LoVo (cell line): ENCODE results near the gene PARPBP.
"Not testable (repeated sequence)": the region's sequence is repeated elsewhere in the genome, so short reads cannot be mapped to it uniquely, and the experiment has no call there.

Experiments
- DNase-seq: peaks from one replicate; pipeline ENCODE4 v3.0.0-alpha.2; 2016; ENCODE audit warnings: low spot score

PARPBP gene, protein sequence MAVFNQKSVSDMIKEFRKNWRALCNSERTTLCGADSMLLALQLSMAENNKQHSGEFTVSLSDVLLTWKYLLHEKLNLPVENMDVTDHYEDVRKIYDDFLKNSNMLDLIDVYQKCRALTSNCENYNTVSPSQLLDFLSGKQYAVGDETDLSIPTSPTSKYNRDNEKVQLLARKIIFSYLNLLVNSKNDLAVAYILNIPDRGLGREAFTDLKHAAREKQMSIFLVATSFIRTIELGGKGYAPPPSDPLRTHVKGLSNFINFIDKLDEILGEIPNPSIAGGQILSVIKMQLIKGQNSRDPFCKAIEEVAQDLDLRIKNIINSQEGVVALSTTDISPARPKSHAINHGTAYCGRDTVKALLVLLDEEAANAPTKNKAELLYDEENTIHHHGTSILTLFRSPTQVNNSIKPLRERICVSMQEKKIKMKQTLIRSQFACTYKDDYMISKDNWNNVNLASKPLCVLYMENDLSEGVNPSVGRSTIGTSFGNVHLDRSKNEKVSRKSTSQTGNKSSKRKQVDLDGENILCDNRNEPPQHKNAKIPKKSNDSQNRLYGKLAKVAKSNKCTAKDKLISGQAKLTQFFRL

DNA sequence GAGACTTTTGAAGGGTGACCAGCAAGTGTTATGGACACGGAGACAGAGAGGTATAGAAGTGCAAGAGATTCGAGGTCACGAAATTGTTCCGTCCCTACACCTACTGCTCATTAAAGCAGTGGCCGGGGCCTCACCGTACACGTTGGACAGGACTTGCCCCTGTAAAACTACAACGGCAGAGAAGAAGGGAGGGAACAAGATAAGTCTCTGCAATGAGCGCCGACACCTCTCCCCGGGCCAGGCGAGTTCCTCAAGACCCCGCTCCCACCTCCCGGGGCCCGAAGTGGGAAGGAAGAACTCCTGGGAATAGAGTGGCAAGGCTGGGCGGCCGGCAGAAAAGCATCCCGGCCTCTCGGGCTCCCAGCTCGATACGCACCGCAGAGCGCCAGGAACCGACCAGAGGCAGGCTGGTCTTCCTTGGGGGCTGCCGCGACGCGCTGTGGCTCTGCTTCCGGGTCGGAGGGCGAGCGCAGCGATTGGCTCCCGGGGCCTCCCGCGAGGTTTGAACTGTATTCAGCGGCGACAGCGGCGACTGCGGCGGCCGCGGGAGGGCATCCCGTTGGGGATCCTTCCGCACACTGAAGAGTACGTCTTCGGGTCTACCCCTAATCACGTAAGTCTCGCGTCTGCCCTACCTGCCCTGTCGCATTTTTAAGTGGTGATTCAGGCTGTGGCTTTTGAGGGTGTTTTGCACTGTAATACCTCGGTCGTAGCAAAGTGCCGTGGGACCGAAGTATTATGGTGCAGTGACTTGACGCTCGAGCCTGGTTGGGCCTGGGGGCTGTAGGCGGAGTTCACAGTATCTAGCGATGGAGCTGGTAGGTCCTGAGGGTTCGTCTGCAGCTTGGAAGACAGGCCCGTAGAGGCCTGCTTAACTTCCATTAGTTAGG, at the start of gene PARPBP, which contains the start of gene NUP37:
Gene PARPBP, plus strand, starts transcription at position 510 of the 890 bp plus-strand sequence. CDS start 3,706 bp downstream, outside the sequence.
Gene NUP37, minus strand, starts transcription at position 441 of the 890 bp plus-strand sequence. CDS start 1,596 bp downstream, outside the sequence.
- peak; percentile 97 for DNase-seq

DNA sequence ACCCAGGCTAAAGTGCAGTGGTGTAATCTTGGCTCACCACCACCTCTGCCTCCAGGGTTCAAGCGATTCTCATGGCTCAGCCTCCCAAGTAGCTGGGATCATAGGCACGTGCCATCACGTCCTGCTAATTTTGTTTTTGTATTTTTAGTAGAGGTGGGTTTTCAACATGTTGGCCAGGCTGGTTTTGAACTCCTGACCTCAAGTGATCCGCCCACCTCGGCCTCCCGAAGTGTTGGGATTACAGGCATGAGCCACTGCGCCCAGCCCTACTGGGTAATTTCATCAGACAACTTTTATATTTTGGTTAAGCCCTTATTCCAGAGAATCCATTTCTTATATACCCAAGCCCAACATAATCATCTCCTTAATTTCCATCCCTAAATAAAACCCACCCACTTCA, 47.9 kb upstream of the PARPBP start:
- DNase-seq: not testable (repeated sequence)

DNA sequence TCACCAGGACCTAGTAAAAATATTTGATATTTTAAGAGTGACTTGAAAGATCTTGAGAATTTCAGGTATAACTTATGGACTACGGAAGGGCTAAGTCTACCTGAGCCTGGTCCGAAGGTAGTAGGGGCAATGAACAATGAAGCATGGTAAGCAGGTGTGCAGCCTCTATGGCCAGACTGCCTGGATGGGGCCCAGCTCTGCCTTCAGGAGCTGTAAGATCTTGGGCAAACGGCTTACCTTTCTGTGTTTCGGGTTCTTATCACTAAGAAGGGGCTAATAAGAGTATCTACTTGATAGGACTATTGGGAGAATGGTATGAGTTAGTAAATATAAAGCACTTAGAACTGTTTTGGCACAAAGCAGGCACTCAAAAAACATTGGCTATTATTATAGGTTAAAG, 39.1 kb upstream of the PARPBP start:
- DNase-seq: no peak

DNA sequence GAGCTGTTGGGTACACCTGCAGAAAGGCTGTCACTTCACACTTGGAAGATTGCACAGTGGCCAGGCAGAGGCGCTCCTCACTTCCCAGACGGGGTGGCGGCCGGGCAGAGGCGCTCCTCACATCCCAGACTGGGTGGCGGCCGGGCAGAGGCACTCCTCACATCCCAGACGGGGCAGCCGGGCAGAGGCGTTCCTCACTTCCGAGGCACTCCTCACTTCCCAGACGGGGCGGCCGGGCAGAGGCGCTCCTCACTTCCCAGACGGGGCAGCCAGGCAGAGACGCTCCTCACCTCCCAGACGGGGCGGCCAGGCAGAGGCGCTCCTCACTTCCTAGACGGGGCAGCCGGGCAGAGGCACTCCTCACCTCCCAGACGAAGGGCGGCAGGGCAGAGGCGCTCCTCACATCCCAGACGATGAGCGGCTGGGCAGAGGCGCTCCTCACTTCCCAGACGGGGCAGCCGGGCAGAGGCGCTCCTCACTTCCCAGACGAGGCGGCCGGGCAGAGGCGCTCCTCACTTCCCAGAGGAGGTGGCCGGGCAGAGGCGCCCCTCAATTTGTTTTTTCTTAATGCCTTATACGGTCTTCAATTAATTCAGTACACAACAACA, 30.7 kb upstream of the PARPBP start:
- DNase-seq: not testable (repeated sequence)

DNA sequence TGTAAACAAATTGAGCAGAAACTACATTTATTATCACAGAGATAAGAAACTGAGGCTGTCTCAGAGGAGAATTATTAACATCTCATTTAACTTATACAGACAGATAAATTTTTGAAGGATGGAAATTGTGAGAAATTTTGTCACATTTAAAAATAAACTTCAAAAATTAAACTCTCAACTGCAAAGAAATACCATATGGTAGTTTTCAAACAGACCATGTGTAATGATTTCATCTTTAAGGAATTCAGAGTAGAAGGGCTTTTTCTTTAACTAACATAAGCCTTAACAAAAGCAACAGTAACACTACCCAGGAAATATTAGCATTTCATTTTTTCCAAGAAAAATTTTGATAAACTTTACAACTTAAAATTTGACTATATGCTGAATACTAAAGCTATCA, 26.7 kb upstream of the PARPBP start:
- DNase-seq: no peak

DNA sequence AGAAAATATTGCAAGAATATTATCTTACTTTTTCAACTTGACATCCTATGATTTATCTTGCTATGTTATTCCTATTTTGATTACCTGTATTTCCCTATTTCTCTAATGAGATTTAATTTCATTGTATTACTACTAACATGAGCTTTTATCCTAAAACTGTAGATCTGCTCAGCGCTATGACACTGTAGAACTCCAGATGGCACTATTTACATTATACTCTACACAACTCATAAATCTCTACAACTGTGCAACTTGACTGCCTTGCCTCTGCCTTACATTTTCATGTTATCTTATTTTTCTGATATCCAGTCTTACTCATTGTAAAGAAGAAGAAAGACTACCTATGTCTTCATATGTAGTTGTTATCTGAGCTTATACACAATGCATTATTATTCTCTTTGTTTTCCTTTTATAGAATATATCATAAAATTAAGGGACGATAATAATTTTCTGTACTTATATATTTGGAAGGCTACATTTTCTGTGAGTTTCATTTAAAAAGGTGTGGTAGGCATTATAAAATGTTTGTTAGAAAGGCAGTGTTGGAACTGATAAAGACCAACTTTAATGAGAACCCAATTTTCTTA, 24.2 kb upstream of the PARPBP start:
- DNase-seq: peak; percentile 27

DNA sequence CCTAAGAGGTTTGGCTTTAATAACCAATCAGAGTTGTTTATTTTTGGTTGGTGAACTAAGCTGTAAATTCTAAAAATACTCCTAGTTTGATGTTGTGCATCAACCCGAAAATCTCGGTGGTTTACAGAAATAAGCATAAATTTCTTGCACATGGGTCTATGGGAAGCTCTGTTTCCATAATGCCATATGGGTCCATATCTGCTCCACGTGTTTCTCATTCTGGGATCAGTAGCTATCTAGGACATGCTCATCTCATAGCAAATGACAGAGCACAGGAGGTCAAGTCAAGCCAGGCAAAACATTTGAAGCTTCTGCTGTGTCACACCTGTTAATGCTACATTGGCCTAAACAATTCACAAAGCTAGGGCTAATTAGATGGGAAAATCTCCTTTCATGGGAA, 23.1 kb upstream of the PARPBP start:
- DNase-seq: no peak

DNA sequence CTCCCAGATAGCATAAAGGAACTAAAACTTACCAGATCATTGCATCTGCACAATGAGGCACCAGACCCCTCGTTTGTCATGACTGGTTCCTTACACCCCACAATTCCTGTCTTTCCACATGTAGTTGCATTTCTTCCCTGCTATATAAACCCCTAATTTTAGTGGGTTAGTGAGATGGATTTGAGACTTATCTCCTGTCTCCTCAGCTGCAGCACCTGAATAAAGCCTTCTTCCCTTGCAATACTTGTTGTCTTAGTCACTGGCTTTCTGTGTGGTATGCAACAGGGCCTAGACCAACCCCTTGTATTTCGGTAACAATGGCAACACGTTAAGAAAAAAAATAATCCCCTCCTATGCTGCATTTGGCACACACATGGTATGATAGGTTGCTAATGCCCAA, 13.1 kb upstream of the PARPBP start:
- DNase-seq: no peak

DNA sequence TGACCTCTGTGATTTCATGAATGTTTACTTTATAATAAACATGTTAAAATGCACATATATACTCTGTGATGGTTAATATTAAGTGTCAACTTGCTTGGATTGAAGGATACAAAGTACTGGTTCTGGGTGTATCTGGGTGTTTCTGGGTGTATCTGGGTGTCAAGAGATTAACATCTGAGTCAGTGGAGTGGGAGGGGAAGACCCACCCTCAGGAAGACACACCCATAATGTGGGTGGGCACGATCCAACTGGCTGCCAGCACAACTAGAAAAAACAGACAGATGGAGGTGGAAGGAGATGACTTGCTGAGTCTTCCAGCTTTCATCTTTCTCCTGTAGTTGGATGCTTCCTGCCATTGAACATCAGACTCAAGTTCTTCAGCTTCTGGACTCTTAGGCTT, 12.0 kb upstream of the PARPBP start:
- no peak for DNase-seq

DNA sequence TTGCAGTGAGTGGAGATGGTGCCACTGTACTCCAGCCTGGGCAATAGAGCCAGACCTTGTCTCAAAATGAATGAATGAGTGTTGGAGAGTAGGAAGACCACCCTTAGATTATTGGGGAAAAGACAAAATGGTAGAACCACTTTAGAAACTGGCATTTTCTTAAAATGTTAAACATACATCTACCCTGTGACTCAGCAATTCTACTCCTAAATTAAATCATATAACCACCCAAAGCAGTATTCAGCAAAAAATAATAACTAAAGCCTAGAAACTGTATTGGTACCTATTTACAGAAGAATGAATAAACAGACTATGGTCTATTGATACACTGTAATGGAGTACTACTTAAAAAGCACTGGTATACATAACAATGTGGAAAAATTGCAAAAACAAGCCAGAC, 9.2 kb upstream of the PARPBP start:
- no peak for DNase-seq

DNA sequence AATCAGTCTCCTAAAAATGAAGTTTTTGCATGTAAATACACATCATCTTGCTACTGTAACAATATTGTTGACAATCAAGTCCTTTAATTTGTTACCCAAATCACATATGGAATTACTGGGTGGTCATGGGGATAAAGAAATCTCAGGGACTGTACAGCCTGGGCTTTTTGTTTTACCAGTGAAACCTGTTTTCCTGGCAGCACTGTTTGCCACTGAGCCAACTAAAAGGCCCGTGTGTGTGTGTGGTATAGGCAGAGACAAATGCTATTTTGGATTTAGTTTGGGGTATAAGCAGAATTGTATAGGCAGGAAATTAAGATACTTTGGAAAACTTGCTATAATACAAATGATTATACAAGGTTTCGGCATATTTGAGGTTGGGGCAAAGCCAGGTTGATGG, 5.8 kb upstream of the PARPBP start:
- no peak for DNase-seq

DNA sequence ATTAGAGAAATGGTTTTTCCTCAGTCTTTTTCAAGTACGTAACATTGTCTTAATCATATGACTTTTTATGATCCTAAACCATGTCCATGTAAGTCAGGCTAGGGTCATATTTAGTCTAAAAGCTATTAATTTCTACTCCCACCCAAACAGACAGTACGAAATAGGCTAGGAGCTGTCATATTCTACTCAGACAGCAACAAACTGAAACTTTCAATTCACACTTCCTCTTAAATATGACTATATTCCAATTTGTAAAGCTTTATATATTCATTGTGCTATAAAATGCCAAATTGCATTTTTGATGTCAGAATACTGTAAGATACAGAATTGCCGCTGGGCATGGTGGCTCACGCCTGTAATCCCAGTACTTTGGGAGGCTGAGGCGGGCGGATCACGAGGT, 3.6 kb upstream of the PARPBP start:
- no peak for DNase-seq

DNA sequence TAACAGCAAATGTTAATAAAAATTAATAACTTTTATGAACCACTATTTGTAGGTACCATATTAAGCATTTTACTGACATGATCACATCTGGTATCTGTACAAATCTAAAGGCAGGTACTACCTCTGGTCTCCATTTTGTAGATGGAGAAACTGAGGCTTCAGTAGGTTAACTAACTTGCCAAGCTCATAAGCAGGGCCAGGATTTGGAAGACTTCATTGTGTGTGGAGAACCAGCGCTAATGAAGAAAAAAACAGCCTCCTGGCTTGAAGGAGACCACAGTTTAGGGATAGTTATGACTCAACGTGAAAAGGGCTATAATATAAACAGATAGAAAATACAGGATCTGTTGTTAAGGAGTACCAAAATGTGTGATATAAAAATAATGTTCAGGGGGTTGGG, 1.1 kb upstream of the PARPBP start:
- no peak for DNase-seq

DNA sequence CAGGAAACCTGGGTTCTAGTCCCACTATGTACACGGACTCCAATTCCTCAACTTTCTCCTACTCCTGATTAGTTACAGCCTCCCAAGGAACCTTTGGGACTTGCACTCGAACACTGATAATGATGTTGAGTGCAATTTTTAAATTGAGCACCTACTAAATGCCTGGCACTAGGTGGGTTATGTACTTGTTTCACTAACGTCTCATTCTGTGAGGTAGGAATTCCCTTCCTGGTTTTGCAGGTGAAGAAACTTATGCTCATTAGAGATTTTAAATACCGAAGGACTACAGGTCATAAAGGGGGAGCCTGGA, 536 bp downstream of the PARPBP start:
- DNase-seq: peak; percentile 35

DNA sequence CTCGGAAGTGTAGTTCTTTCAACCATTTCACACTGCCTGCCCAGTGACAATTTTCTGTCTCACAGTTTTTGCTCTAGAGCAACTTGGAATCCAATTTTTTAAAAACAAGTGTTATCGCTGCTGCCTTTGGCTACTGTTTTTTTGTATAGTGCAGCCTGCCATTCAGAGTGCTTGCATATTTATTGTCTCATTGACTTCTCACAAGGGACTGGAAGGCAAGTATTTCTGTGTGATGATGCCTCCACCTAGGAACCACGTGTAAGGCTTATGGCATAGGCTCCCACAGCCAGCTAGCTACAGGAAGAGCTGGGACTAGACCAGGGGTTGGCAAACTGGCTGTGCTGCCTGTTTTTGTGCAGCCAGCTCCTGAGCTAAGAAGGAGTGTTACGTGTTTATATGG, 903 bp downstream of the PARPBP start:
- DNase-seq: peak; percentile 59

DNA sequence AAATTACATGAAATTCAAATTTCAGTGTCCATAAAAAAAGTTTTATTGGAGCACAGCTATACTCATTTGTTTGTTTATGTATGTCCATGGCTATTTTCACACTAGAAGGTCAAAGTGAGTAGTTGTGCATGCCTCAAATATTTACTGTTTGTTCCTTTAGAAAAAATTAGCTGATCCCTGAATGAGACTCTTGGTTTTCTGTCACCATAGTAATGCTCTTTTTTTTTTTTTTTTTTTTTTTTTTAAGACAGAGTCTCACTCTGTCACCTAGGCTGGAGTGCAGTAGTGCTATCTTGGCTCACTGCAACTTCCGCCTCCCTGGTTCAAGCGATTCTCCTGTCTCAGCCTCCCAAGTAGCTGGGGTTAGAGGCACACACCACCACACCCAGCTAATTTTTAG, 1.3 kb downstream of the PARPBP start:
- DNase-seq: not testable (repeated sequence)

DNA sequence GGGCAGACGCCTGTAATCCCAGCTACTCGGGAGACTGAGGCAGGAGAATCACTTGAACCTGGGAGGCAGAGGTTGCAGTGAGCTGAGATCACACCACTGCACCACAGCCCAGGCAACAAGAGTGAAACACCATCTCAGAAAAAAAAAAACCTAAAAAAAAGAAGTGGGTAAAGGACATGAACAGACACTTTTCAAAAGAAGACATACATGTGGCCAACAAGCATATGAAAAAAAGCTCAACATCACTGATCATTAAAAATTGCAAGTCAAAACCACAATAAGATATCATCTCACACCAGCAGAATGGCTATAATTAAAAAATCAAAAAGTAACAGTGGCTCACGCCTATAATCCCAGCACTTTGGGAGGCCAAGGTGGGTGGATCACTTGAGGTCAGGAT, 10.7 kb downstream of the PARPBP start:
- DNase-seq: not testable (repeated sequence)

DNA sequence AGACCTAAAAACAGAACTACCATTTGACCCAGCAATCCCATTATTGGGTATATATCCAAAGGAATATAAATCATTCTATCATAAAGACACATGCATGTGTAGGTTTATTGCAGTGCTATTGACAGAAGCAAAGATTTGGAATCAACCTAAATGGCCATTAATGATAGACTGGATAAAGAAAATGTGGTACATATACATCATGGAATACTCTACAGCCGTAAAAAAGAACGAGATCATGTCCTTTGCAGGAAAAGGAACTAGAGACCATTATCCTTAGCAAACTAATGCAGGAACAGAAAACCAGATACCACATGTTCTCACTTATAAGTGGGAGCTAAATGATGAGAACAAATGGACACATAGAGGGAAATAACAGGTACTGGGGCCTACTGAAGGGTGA, 11.5 kb downstream of the PARPBP start:
- not testable (repeated sequence) for DNase-seq

DNA sequence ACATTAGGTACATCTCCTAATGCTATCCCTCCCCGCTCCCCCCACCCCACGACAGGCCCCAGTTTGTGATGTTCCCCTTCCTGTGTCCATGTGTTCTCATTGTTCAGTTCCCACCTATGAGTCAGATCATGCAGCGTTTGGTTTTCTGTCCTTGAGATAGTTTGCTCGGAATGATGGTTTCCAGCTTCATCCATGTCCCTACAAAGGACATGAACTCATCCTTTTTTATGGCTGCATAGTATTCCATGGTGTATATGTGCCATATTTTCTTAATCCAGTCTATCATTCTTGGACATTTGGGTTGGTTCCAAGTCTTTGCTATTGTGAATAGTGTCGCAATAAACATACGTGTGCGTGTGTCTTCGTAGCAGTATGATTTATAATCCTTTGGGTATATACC, 17.6 kb downstream of the PARPBP start:
- not testable (repeated sequence) for DNase-seq

DNA sequence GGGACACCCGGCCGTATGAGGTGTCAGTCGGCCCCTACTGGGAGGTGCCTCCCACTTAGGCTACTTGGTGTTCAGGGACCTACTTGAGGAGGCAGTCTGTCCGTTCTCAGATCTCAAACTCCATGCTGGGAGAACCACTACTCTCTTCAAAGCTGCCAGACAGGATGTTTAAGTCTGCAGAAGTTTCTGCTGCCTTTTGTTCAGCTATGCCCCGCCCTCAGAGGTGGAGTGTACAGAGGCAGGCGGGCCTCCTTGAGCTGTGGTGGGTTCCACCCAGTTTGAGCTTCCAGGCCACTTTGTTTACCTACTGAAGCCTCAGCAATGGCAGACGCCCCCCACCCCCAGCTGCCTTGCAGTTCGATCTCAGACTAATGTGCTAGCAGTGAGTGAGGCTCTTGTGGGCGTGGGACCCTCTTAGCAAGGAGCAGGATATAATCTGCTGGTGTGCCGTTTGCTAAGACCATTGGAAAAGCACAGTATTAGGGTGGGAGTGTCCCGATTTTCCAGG, 22.9 kb downstream of the PARPBP start:
- not testable (repeated sequence) for DNase-seq

DNA sequence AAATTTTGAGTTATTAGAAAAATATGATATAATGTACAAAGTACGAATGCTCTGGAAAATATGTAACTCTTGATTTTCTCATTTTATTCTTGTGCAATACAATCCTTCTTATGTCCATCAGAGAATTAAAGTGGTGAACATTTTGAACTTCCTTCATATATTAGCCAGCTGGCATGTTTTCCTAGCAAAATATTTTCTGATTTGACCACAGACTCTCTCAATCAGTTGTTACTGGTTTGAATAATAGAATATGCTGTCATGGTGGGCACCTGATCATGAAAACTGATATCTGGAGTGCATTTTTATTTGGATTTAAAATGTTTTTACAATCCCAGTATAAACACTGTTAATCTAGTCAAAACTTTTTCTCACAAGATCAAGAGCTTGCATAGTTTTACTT, 24.2 kb downstream of the PARPBP start:
- no peak for DNase-seq
